MCF 10A (cell line): Measurements from ENCODE around the gene HES6. TPM values are rescaled to one million over a fixed set of nuclear protein-coding genes. Genes with fewer than 3 reads are reported as not detected.

ENCODE experiments used
- BruUV-seq: library from RNA; stranded (reverse); fragments of 400-500 nt; replicated peaks from 2 replicates; lab custom pipeline; 2021; lab: Mats Ljungman, UMichigan
- CTCF ChIA-PET: fragments of 300-600 bp; sonication (Branson Sonifier 250); formaldehyde crosslinking; extraction: SDS; loops from one replicate; lab custom pipeline; 2021; ENCODE audit warnings: antibody characterized with exemption, inconsistent platforms; lab: Yijun Ruan, JAX
- POLR2A ChIA-PET: fragments of 300-600, 350-650 bp; sonication (Branson Sonifier 250); formaldehyde crosslinking; extraction: SDS; loops from one replicate; lab custom pipeline; 2020; ENCODE audit warnings: antibody characterized with exemption, inconsistent platforms; lab: Yijun Ruan, JAX
- DNase-seq: peaks from one replicate; pipeline ENCODE4 v3.0.0-alpha.2; 2018; ENCODE audit not compliant: unreplicated experiment
- H3K27ac Mint-ChIP-seq: one replicate; pipeline ENCODE4 v1.8.0; 2022; ENCODE audit warnings: mild to moderate bottlenecking, low read depth, mixed read lengths; ENCODE audit not compliant: unreplicated experiment
- H3K27me3 Mint-ChIP-seq: one replicate; pipeline ENCODE4 v1.8.0; 2022; ENCODE audit warnings: mixed read lengths; ENCODE audit not compliant: insufficient read depth, unreplicated experiment
- H3K36me3 Mint-ChIP-seq: one replicate; pipeline ENCODE4 v1.8.0; 2022; ENCODE audit warnings: mild to moderate bottlenecking, moderate library complexity, mixed read lengths; ENCODE audit not compliant: insufficient read depth, unreplicated experiment
- H3K4me1 Mint-ChIP-seq: one replicate; pipeline ENCODE4 v1.8.0; 2022; ENCODE audit warnings: mixed read lengths; ENCODE audit not compliant: insufficient read depth, unreplicated experiment
- H3K4me3 Mint-ChIP-seq: one replicate; pipeline ENCODE4 v1.8.0; 2022; ENCODE audit warnings: mild to moderate bottlenecking, moderate library complexity, mixed read lengths; ENCODE audit not compliant: unreplicated experiment
- H3K9me3 Mint-ChIP-seq: one replicate; pipeline ENCODE4 v1.8.0; 2022; ENCODE audit warnings: mixed read lengths; ENCODE audit not compliant: unreplicated experiment
- CTCF ChIP-seq: fragments of 200-600 bp; IDR thresholded peaks from one replicate; pipeline ENCODE4 v1.8.0; 2022; ENCODE audit warnings: antibody characterized with exemption, mild to moderate bottlenecking; ENCODE audit not compliant: unreplicated experiment
- intact Hi-C: fragments of 100-400 bp; cut with micrococcal nuclease; formaldehyde crosslinking; loops from 2 replicates; pipeline ENCODE4 v1.14.1; 2022
- total RNA-seq: library from RNA; stranded (reverse); gene quantifications from 2 replicates; pipeline ENCODE4 v1.2.3, GENCODE V29; 2022

The HES6 gene
- total RNA-seq, 1 experiment from 2014 or later: 19.7 TPM

- peak; percentile 6 for TF ChIP-seq CTCF
- POLR2A ChIA-PET: interaction anchor here (0.6 to 8.9 kb wide), 21 partner anchors 9 to 1737 kb away, joined by 3 to 139 read pairs (median 4); partner anchors contain the start of genes NDUFA10, SCLY and TRAF3IP1
- CTCF ChIA-PET: interaction anchor here (0.6 to 3.8 kb wide), 8 partner anchors 17 to 650 kb away, joined by 3 to 14 read pairs (median 4); no protein-coding TSS in a partner anchor
- Mint-ChIP-seq H3K4me3 (peak within 1 kb of the TSS; percentile 74), H3K36me3 (peaks cover 12% of the 10 kb centered on the region), H3K27me3 (no peaks in the 10 kb centered on the region), H3K27ac (peak within 1 kb of the TSS; percentile 99), H3K9me3 (no peaks in the 10 kb centered on the region), H3K4me1 (peaks cover 52% of the 10 kb centered on the region)
- peak; percentile 82 for DNase-seq
- BruUV-seq: no TSS peak
- intact Hi-C loops: loop anchor here (2.0 kb wide), 1 partner anchor 31 kb away; no protein-coding TSS in a partner anchor
Measured at GRCh38 chr2:238287737-238288649, 48.2 kb upstream of the HES6 start, which contains the start of gene PER2. TSS of gene PER2 (minus strand) at chr2:238288610. CDS start at chr2:238277936, 10,674 bp downstream.

GRCh38 chr2:238286987-238287736 lies 47.3 kb upstream of the HES6 start:
- no peaks in the 10 kb centered on the region for H3K9me3 Mint-ChIP-seq
- ChIA-PET CTCF (interaction anchor here (0.6 to 3.8 kb wide), 7 partner anchors 18 to 441 kb away, joined by 4 to 14 read pairs (median 5); no protein-coding TSS in a partner anchor), POLR2A (interaction anchor here (0.6 to 8.9 kb wide), 25 partner anchors 11 to 1738 kb away, joined by 3 to 139 read pairs (median 3); partner anchors contain the start of genes HES6, NDUFA10, SCLY and TRAF3IP1)
- H3K4me3 Mint-ChIP-seq: peak overlapping the region; percentile 74
- BruUV-seq: TSS peak; percentile 11
- peak overlapping the region; percentile 99 for H3K27ac Mint-ChIP-seq
- H3K4me1 Mint-ChIP-seq: peaks cover 58% of the 10 kb centered on the region
- no peak for TF ChIP-seq CTCF
- H3K36me3 Mint-ChIP-seq: peaks cover 12% of the 10 kb centered on the region
- H3K27me3 Mint-ChIP-seq: no peaks in the 10 kb centered on the region
- DNase-seq: peak; percentile 20
- intact Hi-C loops: loop anchor here (2.0 kb wide), 1 partner anchor 30 kb away; no protein-coding TSS in a partner anchor

GRCh38 chr2:238286551-238286950 lies 46.7 kb upstream of the HES6 start:
- Mint-ChIP-seq H3K4me3 (peak overlapping the region; percentile 74), H3K4me1 (peaks cover 58% of the 10 kb centered on the region), H3K36me3 (peaks cover 12% of the 10 kb centered on the region), H3K27me3 (no peaks in the 10 kb centered on the region), H3K9me3 (no peaks in the 10 kb centered on the region), H3K27ac (peak overlapping the region; percentile 99)
- TF ChIP-seq CTCF: no peak
- intact Hi-C loops: loop anchor here (2.0 kb wide), 1 partner anchor 30 kb away; no protein-coding TSS in a partner anchor
- DNase-seq: peak; percentile 87
- TSS peak; percentile 39 for BruUV-seq
- CTCF ChIA-PET: interaction anchor here (0.9 to 3.8 kb wide), 7 partner anchors 18 to 56 kb away, joined by 3 to 14 read pairs (median 5); no protein-coding TSS in a partner anchor
- POLR2A ChIA-PET: interaction anchor here (0.7 to 8.9 kb wide), 18 partner anchors 13 to 1196 kb away, joined by 3 to 139 read pairs (median 3); partner anchors contain the start of genes HES6 and TRAF3IP1
